HEK293T (cell line): ENCODE measurements around the gene KDM2B.

Experiments used
- BHLHE40 ChIP-seq: fragments of 450-650 bp; IDR thresholded peaks from 2 replicates; pipeline ENCODE4 v1.6.1; 2016; ENCODE audit warnings: mild to moderate bottlenecking, moderate library complexity, borderline replicate concordance
- FOXM1 ChIP-seq: fragments of 450-650 bp; IDR thresholded peaks from 2 replicates; pipeline ENCODE4 v1.6.1; 2017; ENCODE audit warnings: mild to moderate bottlenecking, borderline replicate concordance
- TARDBP ChIP-seq: fragments of 450-650 bp; IDR thresholded peaks from 2 replicates; pipeline ENCODE4 v1.6.1; 2016

DNA sequence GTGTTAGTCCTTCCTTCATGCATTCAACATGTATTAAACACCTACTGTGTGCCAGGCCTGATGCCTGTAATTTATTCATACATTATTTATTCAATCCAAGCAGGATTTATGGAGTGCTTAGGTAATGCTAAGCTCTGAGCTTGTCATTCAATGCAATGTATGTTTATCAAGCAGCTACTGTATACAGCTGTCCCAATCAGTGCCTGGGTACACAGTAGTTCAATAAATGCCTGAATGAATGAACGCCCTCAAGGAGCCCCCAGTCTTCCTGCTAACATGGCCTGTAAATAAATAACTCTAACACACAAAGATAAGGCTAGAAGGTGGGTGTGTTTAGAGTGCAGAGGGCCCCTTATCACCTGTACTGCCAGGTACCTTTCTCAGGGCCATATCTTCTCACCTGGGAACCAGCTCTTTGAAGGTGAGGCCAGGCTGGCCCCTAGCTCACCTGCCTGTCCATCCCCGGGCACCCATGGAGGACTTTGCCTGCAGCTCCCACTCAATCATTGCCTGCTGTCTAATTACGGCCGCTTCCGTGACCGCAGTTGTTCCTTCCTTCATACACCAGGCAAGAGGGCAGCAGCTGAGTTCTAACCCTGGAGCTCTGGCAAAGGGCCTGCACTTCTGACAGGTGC, 20.0 kb upstream of the KDM2B start:
- TF ChIP-seq BHLHE40 (no peak), FOXM1 (no peak), TARDBP (no peak)
